K562 (cell line): Measurements from ENCODE around the gene KCTD17.

Experiments
- CREM ChIP-seq: IDR thresholded peaks from 2 replicates; pipeline ENCODE4 v1.6.1; 2014; ENCODE audit warnings: antibody characterized with exemption, low read depth
- CTCF ChIP-seq, 3 experiments: IDR thresholded peaks in 2 of 3; conservative IDR thresholded peaks in 1 of 3; 2 replicates each; pipeline ENCODE4 v1.5.1; 2011 to 2012; ENCODE audit warnings: low read length in 3 of 3, mild to moderate bottlenecking in 3 of 3, control low read depth in 2 of 3, improper control_type of control experiment in 1 of 3, inconsistent platforms in 1 of 3, low read depth in 1 of 3, mixed read lengths in 1 of 3, moderate library complexity in 1 of 3; ENCODE audit not compliant: insufficient read depth in 2 of 3
- HNRNPK ChIP-seq: fragments of 200-400 bp; formaldehyde crosslinking; IDR thresholded peaks from one replicate; pipeline ENCODE4 v1.6.1; 2018; ENCODE audit warnings: mild to moderate bottlenecking, low read depth, low read length; ENCODE audit not compliant: poor library complexity, severe bottlenecking
- POLR2AphosphoS5 ChIP-seq: IDR thresholded peaks from 2 replicates; pipeline ENCODE4 v1.6.1; 2011; ENCODE audit warnings: mild to moderate bottlenecking, low read depth, low read length, moderate library complexity; ENCODE audit not compliant: control insufficient read depth, insufficient read depth
- POLR2G ChIP-seq: fragments of 200-400 bp; formaldehyde crosslinking; IDR thresholded peaks from 2 replicates; pipeline ENCODE4 v1.6.1; 2017; ENCODE audit warnings: low read depth, mild to moderate bottlenecking, antibody characterized with exemption, low read length, moderate library complexity
- RFX5 ChIP-seq: IDR thresholded peaks from 2 replicates; pipeline ENCODE4 v1.6.1; 2011; ENCODE audit warnings: low read depth, mild to moderate bottlenecking, improper control_type of control experiment, low read length
- RNF2 ChIP-seq: sonication (generic); IDR thresholded peaks from 2 replicates; pipeline ENCODE4 v1.6.1; 2016
- RUNX1 ChIP-seq: sonication (generic); IDR thresholded peaks from 2 replicates; pipeline ENCODE4 v1.6.1; 2016; ENCODE audit warnings: antibody characterized with exemption, low read depth
- STAT5B ChIP-seq: fragments of 250-450 bp; sonication (Bioruptor Pico); IDR thresholded peaks from 2 replicates; pipeline ENCODE4 v1.8.0; 2021; ENCODE audit warnings: mild to moderate bottlenecking, inconsistent platforms
- YY1 ChIP-seq, 3 experiments: IDR thresholded peaks; 2 replicates each; pipeline ENCODE4 v1.6.1; 2011; ENCODE audit warnings: low read length in 2 of 3, mild to moderate bottlenecking in 2 of 3, moderate library complexity in 2 of 3, borderline replicate concordance in 1 of 3, control low read depth in 1 of 3, low read depth in 1 of 3; ENCODE audit not compliant: insufficient read depth in 3 of 3, insufficient replicate concordance in 2 of 3, control insufficient read depth in 1 of 3, insufficient read length in 1 of 3; ENCODE audit errors: extremely low read depth in 1 of 3

- TF ChIP-seq POLR2G = no peak
- TF ChIP-seq CTCF (IDR thresholded peaks at IDR 0.05 in 2 of 3, conservative IDR thresholded peaks at IDR 0.05 in 1 of 3; ENCODE audit: insufficient read depth in 2 of 3, low read depth in 1 of 3, low read length in 3 of 3) = no peak
- no peak for TF ChIP-seq RNF2
- TF ChIP-seq RUNX1 = no peak
- TF ChIP-seq STAT5B (CRISPR knock-in tag) = no peak
- no peak for TF ChIP-seq HNRNPK
- no peak for TF ChIP-seq CREM
- no peak for TF ChIP-seq RFX5
- no peak for TF ChIP-seq POLR2AphosphoS5
- no peak for TF ChIP-seq YY1 (IDR thresholded peaks at IDR 0.05; ENCODE audit: borderline replicate concordance in 1 of 3, control insufficient read depth in 1 of 3, extremely low read depth in 1 of 3, insufficient read depth in 3 of 3, insufficient read length in 1 of 3, insufficient replicate concordance in 2 of 3, low read depth in 1 of 3, low read length in 2 of 3)
These were observed 18.2 kb downstream of the KCTD17 start for GRCh38 chr22:37069719-37070118.
